AG04449 (cell line): ENCODE results near the gene PPFIBP1.

Experiments used
- CTCF ChIA-PET: fragments of 350-600 bp; formaldehyde crosslinking; extraction: SDS; loops from one replicate; lab custom pipeline; 2021; ENCODE audit warnings: antibody characterized with exemption; lab: Yijun Ruan, JAX
- POLR2A ChIA-PET: fragments of 400-600, 350-600 bp; formaldehyde crosslinking; extraction: SDS; loops from one replicate; lab custom pipeline; 2020; ENCODE audit warnings: antibody characterized with exemption, inconsistent platforms; lab: Yijun Ruan, JAX
- DNase-seq: peaks from one replicate; pipeline ENCODE4 v3.0.0-alpha.2; 2010; ENCODE audit warnings: low read depth, low spot score
- H3K4me3 ChIP-seq: 2 replicates; pipeline ENCODE4 v1.5.1; 2011; ENCODE audit warnings: low read depth, mild to moderate bottlenecking, control low read depth, low read length
- TF ChIP-seq, protein P1 (sequence below): IDR thresholded peaks from one replicate; pipeline ENCODE4 v1.5.1; 2011; ENCODE audit warnings: mild to moderate bottlenecking, moderate library complexity, low read length, control low read depth, inconsistent platforms; ENCODE audit not compliant: insufficient read depth; ENCODE audit errors: missing control alignments

Gene PPFIBP1

DNA sequence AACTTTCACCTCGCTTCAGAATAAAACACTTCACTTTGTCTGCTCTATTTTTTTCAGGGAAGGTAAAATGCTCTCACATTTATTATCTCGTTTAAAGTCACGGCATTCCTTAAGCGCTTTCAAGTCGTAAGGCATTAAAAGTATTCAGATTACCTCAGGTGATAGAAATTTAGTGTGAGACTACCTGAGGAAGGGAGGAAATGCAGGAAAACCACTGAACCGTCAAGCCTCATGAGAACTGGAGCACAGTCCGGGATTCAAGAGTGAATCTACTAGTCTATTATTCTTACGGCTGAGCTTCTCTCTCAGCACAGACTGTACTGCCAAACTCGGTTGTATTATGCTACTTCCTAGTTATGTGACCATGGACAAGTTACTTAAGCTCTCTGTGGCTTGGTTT lies 8.3 kb upstream of the PPFIBP1 start:
- DNase-seq, result no peak
- POLR2A ChIA-PET, result no interaction called here
- CTCF ChIA-PET, result interaction anchor here (1.0 to 1.1 kb wide), 2 partner anchors 81 to 91 kb away, joined by 3 to 5 read pairs; no protein-coding TSS in a partner anchor
- TF ChIP-seq, protein P1, sequence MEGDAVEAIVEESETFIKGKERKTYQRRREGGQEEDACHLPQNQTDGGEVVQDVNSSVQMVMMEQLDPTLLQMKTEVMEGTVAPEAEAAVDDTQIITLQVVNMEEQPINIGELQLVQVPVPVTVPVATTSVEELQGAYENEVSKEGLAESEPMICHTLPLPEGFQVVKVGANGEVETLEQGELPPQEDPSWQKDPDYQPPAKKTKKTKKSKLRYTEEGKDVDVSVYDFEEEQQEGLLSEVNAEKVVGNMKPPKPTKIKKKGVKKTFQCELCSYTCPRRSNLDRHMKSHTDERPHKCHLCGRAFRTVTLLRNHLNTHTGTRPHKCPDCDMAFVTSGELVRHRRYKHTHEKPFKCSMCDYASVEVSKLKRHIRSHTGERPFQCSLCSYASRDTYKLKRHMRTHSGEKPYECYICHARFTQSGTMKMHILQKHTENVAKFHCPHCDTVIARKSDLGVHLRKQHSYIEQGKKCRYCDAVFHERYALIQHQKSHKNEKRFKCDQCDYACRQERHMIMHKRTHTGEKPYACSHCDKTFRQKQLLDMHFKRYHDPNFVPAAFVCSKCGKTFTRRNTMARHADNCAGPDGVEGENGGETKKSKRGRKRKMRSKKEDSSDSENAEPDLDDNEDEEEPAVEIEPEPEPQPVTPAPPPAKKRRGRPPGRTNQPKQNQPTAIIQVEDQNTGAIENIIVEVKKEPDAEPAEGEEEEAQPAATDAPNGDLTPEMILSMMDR, result no peak
- no peak overlapping the region for H3K4me3 ChIP-seq

DNA sequence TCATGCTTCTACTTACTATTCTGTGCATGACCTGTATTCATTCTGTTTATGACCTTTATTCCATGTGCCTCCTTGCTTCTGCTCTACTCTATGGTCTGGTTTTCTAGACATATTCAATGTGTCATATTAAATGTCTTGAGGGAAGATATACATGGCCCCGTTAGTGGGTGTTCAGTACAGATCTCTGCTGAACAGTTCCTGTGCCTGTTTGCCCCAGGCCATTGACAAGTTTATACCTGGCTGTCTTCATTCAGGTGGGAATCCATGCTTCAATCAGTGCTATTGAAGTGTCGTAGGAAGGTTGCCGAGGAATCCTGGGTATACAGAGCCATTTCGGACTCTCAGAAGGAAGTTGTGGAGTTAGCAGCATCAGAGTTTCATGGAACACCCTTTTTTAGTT lies 7.4 kb upstream of the PPFIBP1 start:
- TF ChIP-seq, protein P1, result no peak
- H3K4me3 ChIP-seq, result no peak overlapping the region
- POLR2A ChIA-PET, result no interaction called here
- no peak for DNase-seq
- CTCF ChIA-PET, result interaction anchor here (1.0 to 1.1 kb wide), 2 partner anchors 82 to 92 kb away, joined by 3 to 5 read pairs; no protein-coding TSS in a partner anchor

DNA sequence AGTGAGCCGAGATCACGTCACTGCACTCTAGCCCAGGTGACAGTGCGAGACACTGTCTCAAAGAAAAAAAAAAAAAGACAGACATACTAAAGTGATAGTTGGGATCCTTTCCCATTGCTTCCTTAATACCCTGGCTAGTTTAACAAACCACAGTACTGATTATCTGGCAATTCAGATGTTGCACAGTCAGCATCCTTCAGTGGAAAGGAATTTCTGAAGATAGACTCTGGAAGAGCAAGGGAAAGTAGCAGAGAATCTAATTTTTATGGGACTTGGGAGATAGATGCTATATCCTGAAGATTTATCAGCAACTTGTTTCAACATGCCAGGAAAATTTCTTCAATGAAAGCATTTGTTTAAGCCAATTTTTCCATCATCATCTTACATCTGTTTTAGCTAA lies 6.5 kb upstream of the PPFIBP1 start:
- no peak overlapping the region for H3K4me3 ChIP-seq
- CTCF ChIA-PET, result no interaction called here
- DNase-seq, result no peak
- POLR2A ChIA-PET, result no interaction called here
- TF ChIP-seq, protein P1, result no peak

DNA sequence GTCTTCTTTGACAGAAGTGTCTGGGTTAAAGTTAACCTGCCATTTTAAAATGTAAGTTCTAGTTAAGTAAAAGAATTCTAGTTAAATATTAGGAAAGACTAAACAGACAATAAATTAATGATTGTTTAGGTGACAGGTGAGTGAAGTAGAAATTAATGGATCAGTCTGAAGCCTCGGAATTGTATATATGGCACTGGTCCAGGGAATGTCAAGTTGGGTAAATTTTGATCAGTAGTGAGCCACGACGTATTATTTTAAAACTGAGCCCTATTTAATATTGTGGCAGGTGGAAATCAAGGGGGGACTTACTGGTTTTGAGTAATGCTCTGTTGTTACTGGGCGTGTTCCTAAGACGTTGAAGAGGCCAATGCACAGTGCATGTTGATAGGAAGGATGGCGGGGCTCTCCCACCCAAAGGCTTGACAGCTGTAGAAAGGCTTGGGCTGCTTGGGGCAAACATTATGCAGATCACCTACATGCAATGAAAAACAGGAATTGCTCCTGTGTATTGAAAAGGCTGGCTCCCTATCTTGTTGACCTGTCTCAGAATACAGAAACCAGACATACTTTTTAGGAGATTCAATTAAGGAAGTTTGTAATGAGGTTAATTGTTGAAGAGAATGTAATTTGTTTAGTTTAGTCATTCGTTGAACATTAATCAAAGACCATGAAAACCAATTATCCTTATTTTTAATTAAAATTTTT lies 5.9 kb upstream of the PPFIBP1 start:
- CTCF ChIA-PET, result no interaction called here
- TF ChIP-seq, protein P1, result no peak
- H3K4me3 ChIP-seq, result no peak overlapping the region
- no peak for DNase-seq
- POLR2A ChIA-PET, result no interaction called here

DNA sequence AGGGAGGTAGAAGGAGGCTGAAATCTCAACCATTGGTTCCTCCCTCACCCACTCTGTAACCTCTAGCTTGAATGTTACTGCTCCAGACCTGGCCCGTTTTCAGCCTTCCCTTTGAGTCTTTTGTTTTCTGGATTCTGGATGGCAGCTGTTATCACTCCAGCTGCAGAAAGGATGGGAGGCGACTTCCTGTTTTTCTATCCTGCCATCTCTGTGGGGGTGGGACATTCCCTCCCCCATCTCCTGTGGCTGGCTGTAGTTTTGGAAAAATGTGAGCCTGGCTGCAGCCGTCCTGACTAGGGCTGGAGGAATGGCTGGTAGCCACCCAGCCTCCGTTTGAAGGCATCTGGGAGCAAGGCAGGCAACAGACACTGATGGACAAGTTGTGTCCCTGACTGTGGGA lies 2.9 kb upstream of the PPFIBP1 start:
- ChIA-PET CTCF (interaction anchor here (1.5 to 2.2 kb wide), 2 partner anchors 97 to 137 kb away, joined by 3 to 6 read pairs; no protein-coding TSS in a partner anchor), POLR2A (interaction anchor here (0.6 kb wide), 1 partner anchor 96 kb away, joined by 3 read pairs; no protein-coding TSS in a partner anchor)
- no peak overlapping the region for H3K4me3 ChIP-seq
- TF ChIP-seq, protein P1, result no peak
- no peak for DNase-seq

DNA sequence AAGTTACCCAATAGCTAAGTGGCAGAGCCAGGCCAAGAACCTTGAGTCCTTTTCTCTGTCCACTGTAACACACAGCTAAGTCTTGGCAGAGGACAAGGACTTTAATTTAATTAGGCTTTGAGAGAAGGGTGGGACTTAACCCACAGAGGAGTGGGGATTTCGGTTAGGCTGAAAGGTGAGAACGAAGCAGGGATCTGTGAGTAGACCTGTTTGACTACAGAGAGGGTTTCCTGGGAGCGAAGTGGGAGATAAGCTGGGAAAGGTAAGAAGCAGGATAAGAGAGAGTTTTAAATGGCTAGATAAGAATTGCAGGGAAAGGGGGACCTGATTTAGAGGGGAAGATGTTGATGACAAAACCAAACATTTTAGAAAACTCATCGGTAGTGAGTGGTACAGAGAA lies 2.0 kb upstream of the PPFIBP1 start:
- TF ChIP-seq, protein P1, result no peak
- H3K4me3 ChIP-seq, result no peak overlapping the region
- ChIA-PET POLR2A (no interaction called here), CTCF (interaction anchor here (0.8 to 2.2 kb wide), 3 partner anchors 17 to 138 kb away, joined by 3 to 6 read pairs (median 3); no protein-coding TSS in a partner anchor)
- DNase-seq, result no peak
